K562 (cell line): ENCODE measurements around the gene GRIK5. TPM values are rescaled to one million over a fixed set of nuclear protein-coding genes. Genes with fewer than 3 reads are reported as not detected.

Experiments
- ATAC-seq: fragments of 200-7000 bp; cut with Tn5 transposase; 3 replicates; pipeline ENCODE4 v1.9.1; 2020; ENCODE audit warnings: moderate library complexity
- BruUV-seq: library from RNA; stranded (reverse); fragments of 400-500 nt; replicated peaks from 2 replicates; lab custom pipeline; 2021; lab: Mats Ljungman, UMichigan
- CTCF ChIA-PET: fragments of 300-600 bp; formaldehyde crosslinking; extraction: SDS; loops from one replicate; lab custom pipeline; 2021; ENCODE audit warnings: low intra/inter-chr PET ratio; lab: Yijun Ruan, JAX
- POLR2A ChIA-PET: fragments of 300-600, 350-650 bp; sonication (Branson Sonifier 250); formaldehyde crosslinking; extraction: SDS; loops from one replicate; lab custom pipeline; 2021; ENCODE audit warnings: antibody characterized with exemption, inconsistent platforms; lab: Yijun Ruan, JAX
- DNase-seq, 4 experiments: peaks; one replicate each; pipeline versions ENCODE4 v3.0.0 to v3.0.0-alpha.2; 2011 to 2018; ENCODE audit warnings: low spot score in 3 of 4, mixed read lengths in 3 of 4; ENCODE audit errors: extremely low read depth in 1 of 4
- FAIRE-seq: peaks from 2 replicates; lab custom pipeline; 2011; peaks lifted over from hg19 to GRCh38; lab: Jason Lieb, UNC
- H2AFZ ChIP-seq: 2 replicates; pipeline ENCODE4 v1.6.0; 2011; ENCODE audit warnings: low read depth, low read length, control low read depth, inconsistent platforms
- H3K27ac ChIP-seq: fragments of 200-600 bp; 3 replicates; pipeline ENCODE4 v1.8.0; 2011; ENCODE audit warnings: low read depth, mild to moderate bottlenecking, control low read depth, inconsistent platforms, low read length, moderate library complexity, mixed read lengths; ENCODE audit errors: extremely low read depth
- H3K27me3 ChIP-seq, 2 experiments: fragments of 300-600 bp in 1 of 2; 2 replicates in 1 of 2; 3 replicates in 1 of 2; pipeline versions ENCODE4 v1.6.0 to v1.8.0; 2011; ENCODE audit warnings: inconsistent platforms in 2 of 2, low read length in 2 of 2, mild to moderate bottlenecking in 1 of 2, mixed read lengths in 1 of 2, moderate library complexity in 1 of 2; ENCODE audit not compliant: control insufficient read depth in 2 of 2, insufficient read depth in 2 of 2
- H3K36me3 ChIP-seq: fragments of 300-600 bp; 3 replicates; pipeline ENCODE4 v1.8.0; 2011; ENCODE audit warnings: mild to moderate bottlenecking, low read length, inconsistent platforms; ENCODE audit not compliant: control insufficient read depth, insufficient read depth
- H3K4me1 ChIP-seq, 2 experiments: fragments of 200-600 bp in 1 of 2; replicated peaks in 1 of 2; 2 replicates in 1 of 2; 3 replicates in 1 of 2; pipeline versions ENCODE4 v1.5.1 to v1.8.0; 2011; ENCODE audit warnings: inconsistent platforms in 2 of 2, low read length in 2 of 2, mild to moderate bottlenecking in 1 of 2, mixed read lengths in 1 of 2, moderate library complexity in 1 of 2; ENCODE audit not compliant: control insufficient read depth in 2 of 2, insufficient read depth in 2 of 2
- H3K4me2 ChIP-seq: 2 replicates; pipeline ENCODE4 v1.6.1; 2011; ENCODE audit warnings: low read length, control low read depth, inconsistent platforms, mixed read lengths; ENCODE audit not compliant: insufficient read depth
- H3K4me3 ChIP-seq: fragments of 200-600 bp; sonication (generic), shearing (Covaris generic); 2 replicates; pipeline ENCODE4 v1.5.1; 2016; ENCODE audit warnings: control low read depth, inconsistent platforms
- H3K79me2 ChIP-seq: fragments of 200-600 bp; 3 replicates; pipeline ENCODE4 v1.8.0; 2011; ENCODE audit warnings: low read length, inconsistent platforms; ENCODE audit not compliant: control insufficient read depth, insufficient read depth
- H3K9ac ChIP-seq, 2 experiments: 2 replicates each; pipeline versions ENCODE4 v1.6.0 to v1.6.1; 2011; ENCODE audit warnings: low read depth in 2 of 2, low read length in 2 of 2, control low read depth in 1 of 2, inconsistent platforms in 1 of 2, mild to moderate bottlenecking in 1 of 2, mixed read lengths in 1 of 2; ENCODE audit not compliant: insufficient read depth in 1 of 2
- H3K9me1 ChIP-seq: one replicate; pipeline ENCODE4 v1.6.0; 2011; ENCODE audit warnings: inconsistent platforms, mild to moderate bottlenecking, low read length, moderate library complexity; ENCODE audit not compliant: control insufficient read depth, insufficient read depth
- H3K9me3 ChIP-seq: replicated peaks from 2 replicates; pipeline ENCODE4 v1.5.1; 2011; ENCODE audit warnings: low read depth, low read length, inconsistent platforms; ENCODE audit not compliant: control insufficient read depth, insufficient read depth
- H4K20me1 ChIP-seq: replicated peaks from 2 replicates; pipeline ENCODE4 v1.6.1; 2011; ENCODE audit warnings: low read length, inconsistent platforms, mixed read lengths; ENCODE audit not compliant: control insufficient read depth, insufficient read depth
- AFF4 ChIP-seq: sonication (generic); formaldehyde crosslinking; IDR thresholded peaks from 2 replicates; pipeline ENCODE4 v1.8.0; 2023; ENCODE audit warnings: mild to moderate bottlenecking, missing genetic modification reagents
- ATF6 ChIP-seq: sonication (generic); formaldehyde crosslinking; IDR thresholded peaks from 2 replicates; pipeline ENCODE4 v1.4.0; 2020; ENCODE audit warnings: mild to moderate bottlenecking, missing genetic modification reagents
- CBFA2T2 ChIP-seq: fragments of 450-650 bp; conservative IDR thresholded peaks from 2 replicates; pipeline ENCODE4 v1.6.1; 2017; ENCODE audit warnings: mild to moderate bottlenecking
- CTBP1 ChIP-seq: fragments of 450-650 bp; IDR thresholded peaks from 2 replicates; pipeline ENCODE4 v1.6.1; 2016; ENCODE audit warnings: borderline replicate concordance
- EGR1 ChIP-seq: fragments of 450-650 bp; conservative IDR thresholded peaks from 2 replicates; pipeline ENCODE4 v1.6.1; 2017; ENCODE audit warnings: mild to moderate bottlenecking
- EP400 ChIP-seq: fragments of 450-650 bp; IDR thresholded peaks from 2 replicates; pipeline ENCODE4 v1.6.1; 2017; ENCODE audit warnings: antibody characterized with exemption, mild to moderate bottlenecking, moderate library complexity
- HDAC2 ChIP-seq: fragments of 450-650 bp; IDR thresholded peaks from 2 replicates; pipeline ENCODE4 v1.6.1; 2016; ENCODE audit warnings: mild to moderate bottlenecking
- HMGN3 ChIP-seq: IDR thresholded peaks from 2 replicates; pipeline ENCODE4 v1.6.1; 2011; ENCODE audit warnings: borderline replicate concordance, low read depth, mild to moderate bottlenecking, mixed read lengths, low read length; ENCODE audit not compliant: insufficient read length; ENCODE audit errors: extremely low read depth
- KAT7 ChIP-seq: sonication (generic); formaldehyde crosslinking; IDR thresholded peaks from 2 replicates; pipeline ENCODE4 v1.8.0; 2022; ENCODE audit warnings: missing genetic modification reagents, mild to moderate bottlenecking, borderline replicate concordance
- KLF1 ChIP-seq: fragments of 450-650 bp; IDR thresholded peaks from 2 replicates; pipeline ENCODE4 v1.6.1; 2016; ENCODE audit warnings: missing genetic modification characterization, missing compliant biosample characterization
- MAFF ChIP-seq: IDR thresholded peaks from 2 replicates; pipeline ENCODE4 v1.6.1; 2012; ENCODE audit warnings: low read length, improper control_type of control experiment
- RBM15 ChIP-seq: fragments of 200-400 bp; formaldehyde crosslinking; IDR thresholded peaks from 2 replicates; pipeline ENCODE4 v1.6.1; 2018; ENCODE audit warnings: mild to moderate bottlenecking, low read length, moderate library complexity; ENCODE audit not compliant: insufficient read depth
- TARDBP ChIP-seq: fragments of 450-650 bp; IDR thresholded peaks from 2 replicates; pipeline ENCODE4 v1.6.1; 2016
- ZNF780A ChIP-seq: fragments of 250-450 bp; sonication (Bioruptor Pico); IDR thresholded peaks from 2 replicates; pipeline ENCODE4 v1.5.0; 2021; ENCODE audit warnings: mild to moderate bottlenecking
- WGBS: fragments of 100-300 bp; shearing (Covaris generic); methylation state at CpG from one replicate; pipeline ENCODE4 v1.1.6; 2016; ENCODE audit warnings: low coverage, mixed read lengths; ENCODE audit not compliant: insufficient coverage; ENCODE audit errors: missing lambda C conversion rate; 5-methylcytosine and 5-hydroxymethylcytosine counted together
- in situ Hi-C: fragments of 300-500 bp; cut with MboI; formaldehyde crosslinking; loops from 4 replicates; pipeline ENCODE4 v1.15.0; 2018; ENCODE audit warnings: inconsistent platforms, mixed read lengths
- intact Hi-C: fragments of 100-400 bp; cut with micrococcal nuclease; formaldehyde crosslinking; loops from 2 replicates; pipeline ENCODE4 v1.14.2; 2022
- polyA plus RNA-seq, 8 experiments: library from polyadenylated mRNA; depleted of rRNA in 4 of 8; stranded (reverse) in 5 of 8; unstranded in 3 of 8; fragments of >200 nt; fragmentation: Nextera tagmentation in 2 of 8; fragmentation: Illumina TruSeq in 1 of 8; extraction: Ambion mirVana in 2 of 8; extraction: Trizol in 1 of 8; gene quantifications; 2 replicates each; pipeline versions ENCODE4 v1.2.1 to v1.2.3, GENCODE V29; 2011 to 2014; ENCODE audit warnings: inconsistent platforms in 1 of 8, missing spikeins in 1 of 8
- total RNA-seq, 7 experiments: library from RNA; depleted of rRNA in 6 of 7; stranded (reverse); fragments of >200 nt in 6 of 7; fragmentation: Illumina TruSeq in 2 of 7; extraction: Trizol in 2 of 7; gene quantifications; 2 replicates each; pipeline versions ENCODE4 v1.2.1 to v1.2.3, GENCODE V29; 2011 to 2021; ENCODE audit warnings: low replicate concordance in 1 of 7

Gene GRIK5
- total and polyA plus RNA-seq, 9 of the 15 experiments (the other 6 are each of a cell fraction or from before 2014, with no cell fraction given), result 0.04 to 0.55 (median 0.27) TPM; not detected in 2

GRCh38 chr19:42018503-42019193 is 51.4 kb downstream of the GRIK5 start:
- Histone ChIP-seq H2AFZ (peak overlapping the region; percentile 77; the same call in 1 of the 2 replicates), H4K20me1 (0 out of 2 replicates have a peak, but pooled peaks cover 2% of the 10 kb centered on the region), H3K4me3 (no peak overlapping the region), H3K4me2 (peak overlapping the region; percentile 55), H3K27ac (no peak overlapping the region; the same call in 2 of the 3 replicates), H3K79me2 (no peaks in the 10 kb centered on the region), H3K4me1 (peaks cover 14 to 21% of the 10 kb centered on the region in 2 experiments), H3K36me3 (no peaks in the 10 kb centered on the region), H3K9ac (peak overlapping the region in 1 of 2 experiments; percentile 87; a peak in 3 of 4 replicates), H3K9me3 (no peaks in the 10 kb centered on the region), H3K27me3 (no peaks in the 10 kb centered on the region; a peak in 1 of 5 replicates), H3K9me1 (no peaks in the 10 kb centered on the region)
- ChIA-PET CTCF (no interaction called here), POLR2A (interaction anchor here (0.6 to 1.4 kb wide), 3 partner anchors 18 to 798 kb away, joined by 3 to 4 read pairs (median 3); no protein-coding TSS in a partner anchor)
- intact Hi-C loops (loop anchor here (1.0 kb wide), 1 partner anchor 17 kb away; no protein-coding TSS in a partner anchor), in situ Hi-C loops (no loop called here)
- FAIRE-seq, result peak; percentile 91
- DNase-seq, result peak; percentile 72 to 82 (median 77)
- peak; percentile 82 for ATAC-seq
- WGBS, result 11% methylated on average over 9 of the region's 11 CpGs
- no TSS peak for BruUV-seq
- TF ChIP-seq CTBP1, result peak; percentile 58
- TF ChIP-seq HMGN3, result peak; percentile 32
- no peak for TF ChIP-seq AFF4 (CRISPR knock-in tag)
- TF ChIP-seq EP400, result peak; percentile 22; the same call in 1 of the 2 replicates
- TF ChIP-seq CBFA2T2, result peak; percentile 71
- TF ChIP-seq ZNF780A (CRISPR knock-in tag), result no peak
- TF ChIP-seq MAFF, result peak; percentile 40; the same call in 1 of the 2 replicates
- TF ChIP-seq ATF6, result no peak
- TF ChIP-seq EGR1, result peak; percentile 94
- TF ChIP-seq HDAC2, result 0 out of 2 replicates have a peak, but pooled peaks have one; percentile 19
- no peak for TF ChIP-seq TARDBP
- TF ChIP-seq KLF1 (tag), result no peak
- TF ChIP-seq KAT7, result no peak
- TF ChIP-seq RBM15, result no peak
